Measurements from ENCODE around the gene METRN. TPM values are rescaled to one million over a fixed set of nuclear protein-coding genes. Genes with fewer than 3 reads are reported as not detected.

Gene METRN
- total and polyA plus RNA-seq, 2 of the 4 experiments (the other 2 are of a cell fraction): 6.1 to 48.2 TPM

- Histone ChIP-seq H2AK5ac (ENCODE audit: low read depth, low read length) (peak overlapping the region; percentile 46; the same call in 1 of the 2 replicates), H2BK120ac (ENCODE audit: low read depth, low read length) (no peak overlapping the region), H4K91ac (ENCODE audit: insufficient read depth, low read depth, low read length) (no peak overlapping the region), H2BK5ac (ENCODE audit: low read depth, low read length, poor library complexity, severe bottlenecking) (no peak overlapping the region), H2AFZ (replicated peaks; ENCODE audit: low read length, poor library complexity) (peak overlapping the region; percentile 94), H3K23ac (ENCODE audit: low read depth, low read length) (no peak overlapping the region; the same call in 1 of the 2 replicates), H4K5ac (ENCODE audit: low read depth, low read length) (no peak overlapping the region), H2BK15ac (ENCODE audit: low read depth, low read length) (no peak overlapping the region), H3K36me3 (ENCODE audit: control insufficient read depth, insufficient read depth, low read length) (peaks cover 19% of the 10 kb centered on the region), H3K9me1 (ENCODE audit: insufficient read depth, low read length) (peaks cover 4% of the 10 kb centered on the region; the same call in 1 of the 2 replicates), H3K4me2 (ENCODE audit: low read depth, low read length) (peak overlapping the region; percentile 86), H3K9me3 (ENCODE audit: control insufficient read depth, insufficient read depth, low read length) (no peaks in the 10 kb centered on the region), H3K4me1 (ENCODE audit: control insufficient read depth, insufficient read depth, low read length) (peaks cover 5% of the 10 kb centered on the region; the same call in 1 of the 2 replicates), H3K14ac (replicated peaks; ENCODE audit: low read depth, low read length) (peak overlapping the region; percentile 7; the same call in 1 of the 2 replicates), H4K20me1 (ENCODE audit: insufficient read depth, low read length) (0 out of 2 replicates have a peak, but pooled peaks cover 5% of the 10 kb centered on the region), H3K79me1 (ENCODE audit: low read depth in 1 of 2, low read length in 2 of 2) (peaks cover 7 to 19% of the 10 kb centered on the region in 2 experiments), H3K27me3 (ENCODE audit: control insufficient read depth, insufficient read depth, low read length) (no peaks in the 10 kb centered on the region), H3K27ac (ENCODE audit: insufficient read depth, low read length) (peak overlapping the region; percentile 35; the same call in 1 of the 2 replicates), H2AK9ac (replicated peaks; ENCODE audit: low read depth, low read length, poor library complexity) (peak overlapping the region; percentile 95), H3K9ac (ENCODE audit: low read depth, low read length) (peak overlapping the region; percentile 75), H3K4me3 (ENCODE audit: insufficient read depth, low read depth, low read length) (peak overlapping the region; percentile 76), H2BK20ac (ENCODE audit: low read depth, low read length) (no peak overlapping the region), H3K4ac (ENCODE audit: low read depth, low read length) (peak overlapping the region; percentile 45), H3K18ac (ENCODE audit: low read depth, low read length) (no peak overlapping the region), H3K56ac (ENCODE audit: extremely low read depth, insufficient read depth, low read length) (no peak overlapping the region), H4K8ac (ENCODE audit: low read depth in 2 of 2, low read length in 2 of 2) (peak overlapping the region in 1 of 2 experiments; percentile 67; a peak in 1 of 4 replicates)
- CTCF ChIA-PET: no interaction called here
- dilution Hi-C loops (cut with HindIII; ENCODE audit: low sequenced_read_pairs, unreplicated experiment): no loop called here
- intact Hi-C loops (cut with micrococcal nuclease): loop anchor here (5.0 kb wide), 1 partner anchor 47 kb away; the partner anchor contains the start of genes CHTF18 and RPUSD1
- WGBS, 2 experiments (ENCODE audit: extremely low coverage in 2 of 2, insufficient read length in 1 of 2): 0% methylated on average over 8 of the region's 22 CpGs; no CpG with 5 or more reads in 1 of the 2 experiments
- BruUV-seq (replicated peaks): no TSS peak
- DNase-seq (no peak), ATAC-seq (ENCODE audit: low read depth) (peak; percentile 47)
- POLR2A ChIA-PET (ENCODE audit: unreplicated experiment): no interaction called here
- in situ Hi-C loops (cut with MboI; ENCODE audit: low sequenced_read_pairs): no loop called here
- no peak for TF ChIP-seq MAFK (IDR thresholded peaks at IDR 0.05; ENCODE audit: low read depth, low read length)
- no peak for TF ChIP-seq BHLHE40 (IDR thresholded peaks at IDR 0.05; ENCODE audit: low read depth, low read length)
- TF ChIP-seq ELK1 (IDR thresholded peaks at IDR 0.05; ENCODE audit: borderline replicate concordance, low read depth, low read length): no peak
- no peak for TF ChIP-seq RFX5 (IDR thresholded peaks at IDR 0.05; ENCODE audit: low read depth, low read length)
- TF ChIP-seq CEBPB (IDR thresholded peaks at IDR 0.05; ENCODE audit: low read depth, low read length): no peak
- no peak for TF ChIP-seq CHD1 (IDR thresholded peaks at IDR 0.05; ENCODE audit: low read depth, low read length)
- no peak for TF ChIP-seq SMC3 (IDR thresholded peaks at IDR 0.05; ENCODE audit: low read depth, low read length)
- TF ChIP-seq USF2 (IDR thresholded peaks at IDR 0.05; ENCODE audit: low read depth, low read length): no peak
- no peak for TF ChIP-seq NFE2L2 (IDR thresholded peaks at IDR 0.05; ENCODE audit: low read depth, low read length)
- no peak for TF ChIP-seq FOS (IDR thresholded peaks at IDR 0.05; ENCODE audit: low read depth, low read length)
- TF ChIP-seq MAZ (IDR thresholded peaks at IDR 0.05; ENCODE audit: borderline replicate concordance, low read depth, low read length): no peak
- no peak for TF ChIP-seq CTCF (conservative IDR thresholded peaks at IDR 0.05; ENCODE audit: low read depth, low read length)
- TF ChIP-seq RAD21 (IDR thresholded peaks at IDR 0.05; ENCODE audit: low read length): no peak
- no peak for TF ChIP-seq POLR2A (IDR thresholded peaks at IDR 0.05; ENCODE audit: low read depth, low read length)
- TF ChIP-seq RCOR1 (IDR thresholded peaks at IDR 0.05; ENCODE audit: insufficient replicate concordance, low read length): no peak
- no peak for TF ChIP-seq MXI1 (IDR thresholded peaks at IDR 0.05; ENCODE audit: borderline replicate concordance, low read depth, low read length)
Measured at GRCh38 chr16:740459-740763, 25.5 kb downstream of the METRN start.
